Lung (tissue), 12 donors: ENCODE data around the gene ZFYVE28. TPM values are rescaled to one million over a fixed set of nuclear protein-coding genes. Genes with fewer than 3 reads are reported as not detected.

Experiments used
- ATAC-seq: fragments of 200-7000 bp; cut with Tn5 transposase; one replicate; pipeline ENCODE4 v1.9.1; 2020; ENCODE audit warnings: moderate number of reproducible peaks; ENCODE audit not compliant: insufficient read depth, low FRiP score
- DNase-seq, 3 donors: peaks; one replicate each; pipeline ENCODE4 v3.0.0-alpha.2; 2013 to 2017
- H3K27ac ChIP-seq, 2 donors: one replicate each; pipeline ENCODE4 v1.5.1; 2013; ENCODE audit warnings: mild to moderate bottlenecking in 2 of 2, moderate library complexity in 2 of 2, control low read depth in 1 of 2, inconsistent platforms in 1 of 2, low read depth in 1 of 2, low read length in 1 of 2
- H3K27me3 ChIP-seq, 3 donors: one replicate each; pipeline ENCODE4 v1.5.1; 2013; ENCODE audit warnings: low read length in 2 of 3; ENCODE audit not compliant: control insufficient read depth in 3 of 3, insufficient read depth in 3 of 3
- H3K36me3 ChIP-seq, 4 donors: one replicate each; pipeline ENCODE4 v1.5.1; 2013; ENCODE audit warnings: low read length in 4 of 4, mild to moderate bottlenecking in 1 of 4, moderate library complexity in 1 of 4; ENCODE audit not compliant: control insufficient read depth in 4 of 4, insufficient read depth in 4 of 4
- H3K4me1 ChIP-seq, 5 donors: one replicate each; pipeline ENCODE4 v1.5.1; 2013; ENCODE audit warnings: low read length in 5 of 5, mild to moderate bottlenecking in 2 of 5, moderate library complexity in 1 of 5; ENCODE audit not compliant: control insufficient read depth in 5 of 5, insufficient read depth in 5 of 5
- H3K4me3 ChIP-seq: one replicate; pipeline ENCODE4 v1.5.1; 2013; ENCODE audit warnings: mild to moderate bottlenecking, control low read depth, moderate library complexity
- H3K9ac ChIP-seq, 2 donors: one replicate each; pipeline ENCODE4 v1.5.1; 2013; ENCODE audit warnings: low read length in 2 of 2, control low read depth in 1 of 2; ENCODE audit not compliant: insufficient read depth in 1 of 2
- H3K9me3 ChIP-seq, 4 donors: one replicate each; pipeline ENCODE4 v1.5.1; 2013; ENCODE audit warnings: low read length in 3 of 4, mild to moderate bottlenecking in 1 of 4, moderate library complexity in 1 of 4; ENCODE audit not compliant: control insufficient read depth in 4 of 4, insufficient read depth in 3 of 4
- WGBS, 2 donors: extraction: QIAGEN DNeasy Blood & Tissue Kit; methylation state at CpG; one replicate each; pipeline ENCODE4 v1.1.7; 2013; 5-methylcytosine and 5-hydroxymethylcytosine counted together
- polyA plus RNA-seq, 2 donors: library from polyadenylated mRNA; stranded (reverse); fragments of 200-250 nt; gene quantifications; one replicate each; pipeline ENCODE4 v1.2.1, GENCODE V29; 2013
- total RNA-seq, 2 donors: library from RNA; depleted of rRNA in 1 of 2; stranded (reverse); fragments of >200 nt in 1 of 2; gene quantifications; one replicate each; pipeline ENCODE4 v1.2.1, GENCODE V29; 2014 to 2021
- TF ChIP-seq, protein P1 (sequence below): IDR thresholded peaks from 2 replicates; pipeline ENCODE4 v1.5.1; 2012; ENCODE audit warnings: mild to moderate bottlenecking; ENCODE audit errors: control extremely low read depth, extremely low read depth
- donor health status: control.
- donor health status: control.
- donor health status: Bipolar disorder and iron deficiency.
- donor health status: healthy.
- donor health status: DM: yes; HTN: yes; CAD: no.

Gene ZFYVE28
- total and polyA plus RNA-seq, 4 donors, result 6.8 to 10.3 (median 7.6) TPM

DNA sequence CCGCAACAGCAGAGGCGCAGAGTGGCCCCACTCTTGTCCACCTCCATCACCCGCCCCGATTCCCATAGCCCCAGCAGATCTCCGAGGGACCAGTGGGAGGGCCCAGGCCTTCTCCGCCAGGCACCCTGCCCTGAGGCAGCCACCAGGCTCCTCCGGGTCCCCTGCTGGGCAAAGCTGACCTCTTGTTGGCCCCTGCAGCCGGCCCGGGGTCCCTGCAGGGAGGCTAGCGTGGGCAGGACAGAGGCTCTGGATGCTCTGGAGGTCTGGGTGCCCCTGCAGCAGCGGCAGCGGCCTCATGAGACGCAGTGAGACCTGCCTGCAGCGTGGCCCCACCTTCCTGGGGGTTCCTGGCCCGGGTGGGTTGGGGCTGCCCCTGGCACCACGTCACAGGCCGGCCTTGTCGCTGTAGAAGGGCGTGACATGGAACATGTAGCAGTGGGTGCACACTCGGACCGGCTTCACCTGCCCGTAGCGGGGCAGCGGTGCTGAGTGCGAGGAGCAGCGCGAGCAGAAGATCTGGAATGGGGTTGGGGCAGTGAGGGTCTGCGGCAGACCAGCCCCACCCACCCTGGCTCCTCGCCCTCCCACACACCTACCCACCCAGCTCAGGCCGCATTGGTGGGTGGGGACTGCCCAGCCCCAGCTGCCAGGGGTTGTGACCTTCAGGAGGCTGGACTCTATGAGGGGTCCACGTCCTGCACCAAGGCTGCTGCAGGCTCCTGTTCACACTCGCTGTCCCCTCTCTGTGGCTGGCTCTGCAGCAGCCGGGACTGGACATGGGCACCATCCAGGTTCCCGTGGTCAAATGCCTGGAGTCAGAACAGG is 147.9 kb downstream of the ZFYVE28 start:
- DNase-seq (no peak), ATAC-seq (no peak)
- Histone ChIP-seq H3K9me3 (no peaks in the 10 kb centered on the region), H3K27me3 (no peaks in the 10 kb centered on the region), H3K36me3 (peaks cover 0 to 2% (median 0%) of the 10 kb centered on the region in 4 donors), H3K9ac (no peak overlapping the region), H3K27ac (no peak overlapping the region), H3K4me1 (peaks cover 4 to 41% (median 5%) of the 10 kb centered on the region in 5 donors), H3K4me3 (no peak overlapping the region)
- TF ChIP-seq, protein P1, sequence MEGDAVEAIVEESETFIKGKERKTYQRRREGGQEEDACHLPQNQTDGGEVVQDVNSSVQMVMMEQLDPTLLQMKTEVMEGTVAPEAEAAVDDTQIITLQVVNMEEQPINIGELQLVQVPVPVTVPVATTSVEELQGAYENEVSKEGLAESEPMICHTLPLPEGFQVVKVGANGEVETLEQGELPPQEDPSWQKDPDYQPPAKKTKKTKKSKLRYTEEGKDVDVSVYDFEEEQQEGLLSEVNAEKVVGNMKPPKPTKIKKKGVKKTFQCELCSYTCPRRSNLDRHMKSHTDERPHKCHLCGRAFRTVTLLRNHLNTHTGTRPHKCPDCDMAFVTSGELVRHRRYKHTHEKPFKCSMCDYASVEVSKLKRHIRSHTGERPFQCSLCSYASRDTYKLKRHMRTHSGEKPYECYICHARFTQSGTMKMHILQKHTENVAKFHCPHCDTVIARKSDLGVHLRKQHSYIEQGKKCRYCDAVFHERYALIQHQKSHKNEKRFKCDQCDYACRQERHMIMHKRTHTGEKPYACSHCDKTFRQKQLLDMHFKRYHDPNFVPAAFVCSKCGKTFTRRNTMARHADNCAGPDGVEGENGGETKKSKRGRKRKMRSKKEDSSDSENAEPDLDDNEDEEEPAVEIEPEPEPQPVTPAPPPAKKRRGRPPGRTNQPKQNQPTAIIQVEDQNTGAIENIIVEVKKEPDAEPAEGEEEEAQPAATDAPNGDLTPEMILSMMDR, result no peak
- 92 to 93% methylated on average over 34 of the region's 34 CpGs for WGBS, 2 donors

DNA sequence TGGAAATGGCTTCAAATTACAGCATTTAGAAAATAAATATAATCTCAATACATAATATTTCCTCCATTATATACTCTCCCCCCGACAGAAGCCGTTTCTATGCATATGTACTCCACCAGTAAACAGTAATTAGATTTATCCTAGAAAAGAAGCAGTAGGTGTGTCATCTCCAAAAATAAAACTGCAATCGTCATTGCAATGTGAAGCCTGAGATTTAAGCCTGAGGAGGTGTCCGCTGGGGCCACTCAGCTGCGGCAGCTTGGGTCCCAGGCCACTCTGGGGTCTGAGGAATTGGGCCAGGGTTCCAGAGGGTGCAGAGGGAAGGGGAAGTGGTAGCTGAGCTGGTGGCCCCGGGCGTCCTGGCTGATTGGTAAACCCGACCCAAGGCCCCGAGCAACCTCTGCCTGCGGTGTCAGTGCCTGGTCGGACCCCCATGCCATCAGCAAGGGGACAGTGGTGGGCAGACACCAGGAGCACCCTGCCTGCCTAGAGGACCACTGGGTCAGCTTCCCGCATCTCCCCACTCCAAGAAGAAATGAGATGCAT is 148.8 kb downstream of the ZFYVE28 start:
- H3K9me3 ChIP-seq, result no peaks in the 10 kb centered on the region
- no peak overlapping the region for H3K27ac ChIP-seq
- peaks cover 4 to 49% (median 6%) of the 10 kb centered on the region in 5 donors for H3K4me1 ChIP-seq
- ATAC-seq, result no peak
- no peak for DNase-seq
- 75 to 86% methylated on average over 12 of the region's 12 CpGs for WGBS, 2 donors
- no peak overlapping the region for H3K9ac ChIP-seq
- no peak overlapping the region for H3K4me3 ChIP-seq
- peaks cover 0 to 2% (median 0%) of the 10 kb centered on the region in 4 donors for H3K36me3 ChIP-seq
- H3K27me3 ChIP-seq, result no peaks in the 10 kb centered on the region
- TF ChIP-seq, protein P1, result no peak

DNA sequence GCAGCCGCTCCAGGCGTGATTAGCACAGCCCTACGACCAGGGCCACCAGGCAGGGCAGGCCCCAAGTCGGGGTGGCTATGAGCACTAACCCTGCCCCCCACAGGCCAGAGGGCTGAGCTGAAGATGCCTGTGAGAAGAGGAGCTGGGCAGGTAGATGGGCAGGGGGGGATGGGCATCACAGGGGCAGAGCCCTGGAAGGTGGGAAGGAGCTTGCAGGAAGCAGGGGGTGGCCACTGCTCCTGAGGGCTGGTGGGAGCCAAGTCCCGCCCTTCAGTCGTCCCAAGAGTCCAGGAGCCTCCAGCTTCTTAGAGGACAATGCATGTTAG is 149.3 kb downstream of the ZFYVE28 start:
- no peaks in the 10 kb centered on the region for H3K9me3 ChIP-seq
- H3K4me3 ChIP-seq, result no peak overlapping the region
- ATAC-seq (no peak), DNase-seq (no peak)
- no peak overlapping the region for H3K9ac ChIP-seq
- H3K27me3 ChIP-seq, result no peaks in the 10 kb centered on the region
- peaks cover 4 to 49% (median 6%) of the 10 kb centered on the region in 5 donors for H3K4me1 ChIP-seq
- peaks cover 0 to 2% (median 0%) of the 10 kb centered on the region in 4 donors for H3K36me3 ChIP-seq
- no peak overlapping the region for H3K27ac ChIP-seq
- 81% methylated on average over 6 of the region's 6 CpGs for WGBS, 2 donors
- TF ChIP-seq, protein P1, result no peak
